B cell (primary cell): ENCODE results near the gene USP21. TPM values are rescaled to one million over a fixed set of nuclear protein-coding genes. Genes with fewer than 3 reads are reported as not detected.
A peak's percentile ranks its signal among the peaks of the same experiment; 100 is the strongest.

Experiments
- ATAC-seq: fragments of 200-7000 bp; cut with Tn5 transposase; one replicate; pipeline ENCODE4 v1.10.0; 2021; ENCODE audit warnings: low read depth, mild to moderate bottlenecking, moderate number of reproducible peaks, moderate library complexity
- CTCF ChIA-PET: fragments of 350-600 bp; sonication (Branson Sonifier 250); formaldehyde crosslinking; loops from one replicate; lab custom pipeline; 2021; ENCODE audit warnings: antibody characterized with exemption, inconsistent platforms; lab: Charles Lee
- POLR2A ChIA-PET: fragments of 350-600 bp; sonication (Branson Sonifier 250); formaldehyde crosslinking; loops from one replicate; lab custom pipeline; 2021; ENCODE audit warnings: antibody characterized with exemption; lab: Charles Lee
- DNase-seq: peaks from one replicate; pipeline ENCODE4 v3.0.0; 2013
- H2AFZ ChIP-seq: 2 replicates; pipeline ENCODE4 v1.6.1; 2012; ENCODE audit warnings: mild to moderate bottlenecking, low read depth, low read length; ENCODE audit not compliant: insufficient read depth, poor library complexity, severe bottlenecking
- H3K27ac ChIP-seq, 2 donors: 1 replicate in 1 of 2; 2 replicates in 1 of 2; pipeline ENCODE4 v1.5.1; 2012 to 2013; ENCODE audit warnings: low read length in 2 of 2, mild to moderate bottlenecking in 2 of 2, moderate library complexity in 1 of 2
- H3K27me3 ChIP-seq, 4 experiments: fragments of 200-600 bp in 1 of 4; sonication (generic) in 1 of 4; replicated peaks in 1 of 4; 1 replicate in 2 of 4; 2 replicates in 2 of 4; pipeline versions ENCODE4 v1.6.1 to v1.7.0; 2013 to 2016; ENCODE audit warnings: low read length in 3 of 4, mild to moderate bottlenecking in 2 of 4, mixed read lengths in 1 of 4, moderate library complexity in 1 of 4; ENCODE audit not compliant: insufficient read depth in 4 of 4, control insufficient read depth in 3 of 4; ENCODE audit errors: control extremely low read depth in 1 of 4
- H3K36me3 ChIP-seq, 2 experiments: replicated peaks in 1 of 2; 1 replicate in 1 of 2; 2 replicates in 1 of 2; pipeline versions ENCODE4 v1.6.1 to v1.7.1; 2013; ENCODE audit warnings: low read length in 1 of 2; ENCODE audit not compliant: insufficient read depth in 2 of 2, control insufficient read depth in 1 of 2; ENCODE audit errors: control extremely low read depth in 1 of 2, extremely low read depth in 1 of 2
- H3K4me1 ChIP-seq, 2 donors: fragments of 200-600 bp in 1 of 2; sonication (generic) in 1 of 2; 1 replicate in 1 of 2; 2 replicates in 1 of 2; pipeline versions ENCODE4 v1.5.1 to v1.6.1; 2013 to 2017; ENCODE audit warnings: low read length in 2 of 2; ENCODE audit not compliant: control insufficient read depth in 2 of 2, insufficient read depth in 2 of 2
- H3K4me2 ChIP-seq: replicated peaks from 2 replicates; pipeline ENCODE3; 2012; ENCODE audit warnings: mild to moderate bottlenecking, low read depth, low read length; ENCODE audit not compliant: poor library complexity, severe bottlenecking
- H3K4me3 ChIP-seq, 5 experiments: fragments of 200-600 bp in 1 of 5; sonication (generic) in 1 of 5; 1 replicate in 3 of 5; 2 replicates in 2 of 5; pipeline versions ENCODE4 v1.5.1 to v1.7.0; 2011 to 2016; ENCODE audit warnings: low read length in 4 of 5, mild to moderate bottlenecking in 4 of 5, low read depth in 2 of 5, control low read depth in 1 of 5, moderate library complexity in 1 of 5; ENCODE audit not compliant: insufficient read depth in 1 of 5; ENCODE audit errors: control extremely low read depth in 1 of 5, extremely low read depth in 1 of 5
- H3K79me2 ChIP-seq: fragments of 200-600 bp; sonication (generic); one replicate; pipeline ENCODE4 v1.6.0; 2016; ENCODE audit warnings: low read length; ENCODE audit not compliant: control insufficient read depth, insufficient read depth
- H3K9ac ChIP-seq: fragments of 200-600 bp; sonication (generic); 2 replicates; pipeline ENCODE4 v1.6.1; 2017; ENCODE audit warnings: mild to moderate bottlenecking, low read length, moderate library complexity
- H3K9me3 ChIP-seq, 3 donors: one replicate each; pipeline versions ENCODE4 v1.6.1 to v1.7.1; 2013; ENCODE audit warnings: low read length in 2 of 3; ENCODE audit not compliant: control insufficient read depth in 2 of 3, insufficient read depth in 1 of 3; ENCODE audit errors: control extremely low read depth in 1 of 3
- H4K20me1 ChIP-seq: 2 replicates; pipeline ENCODE4 v1.6.0; 2012; ENCODE audit warnings: mild to moderate bottlenecking, low read length; ENCODE audit not compliant: insufficient read depth, control insufficient read depth, poor library complexity, severe bottlenecking
- H3K27ac Mint-ChIP-seq: one replicate; pipeline ENCODE4 v1.8.0; 2021; ENCODE audit warnings: mixed read lengths
- H3K27me3 Mint-ChIP-seq: one replicate; pipeline ENCODE4 v1.8.0; 2021; ENCODE audit warnings: mixed read lengths
- H3K4me1 Mint-ChIP-seq: one replicate; pipeline ENCODE4 v1.8.0; 2021; ENCODE audit warnings: mixed read lengths
- H3K4me3 Mint-ChIP-seq: one replicate; pipeline ENCODE4 v1.8.0; 2021; ENCODE audit warnings: mixed read lengths
- H3K9me3 Mint-ChIP-seq: one replicate; pipeline ENCODE4 v1.8.0; 2022; ENCODE audit warnings: mixed read lengths; ENCODE audit not compliant: insufficient read depth
- CTCF ChIP-seq: fragments of 200-600 bp; IDR thresholded peaks from one replicate; pipeline ENCODE4 v1.8.0; 2022; ENCODE audit warnings: antibody characterized with exemption, mild to moderate bottlenecking
- EZH2 ChIP-seq: IDR thresholded peaks from 2 replicates; pipeline ENCODE4 v1.6.1; 2012; ENCODE audit warnings: borderline replicate concordance, low read depth, mild to moderate bottlenecking, moderate library complexity, low read length; ENCODE audit not compliant: insufficient read depth, poor library complexity, severe bottlenecking
- WGBS: methylation state at CpG from one replicate; pipeline ENCODE4 v1.1.5; 2013; ENCODE audit warnings: missing lambda C conversion rate; ENCODE audit not compliant: insufficient coverage; 5-methylcytosine and 5-hydroxymethylcytosine counted together
- intact Hi-C: fragments of 100-400 bp; cut with micrococcal nuclease; formaldehyde crosslinking; loops from one replicate; pipeline ENCODE4 v1.10.0; 2022
- polyA plus RNA-seq: library from polyadenylated mRNA; depleted of rRNA; stranded (reverse); fragments of >200 nt; gene quantifications from 2 replicates; pipeline ENCODE4 v1.2.3, GENCODE V29; 2012
- total RNA-seq, 2 donors: library from RNA; stranded (reverse); fragments of 120-200 nt in 1 of 2; gene quantifications; 1 replicate in 1 of 2; 2 replicates in 1 of 2; pipeline versions ENCODE4 v1.2.3 to v1.2.4, GENCODE V29; 2013 to 2022

The USP21 gene
- total and polyA plus RNA-seq, 2 donors (not counting 1 experiment from before 2014, with no cell fraction given): 53.3 to 81.6 TPM

- CTCF ChIA-PET: interaction anchor here (0.9 to 2.6 kb wide), 7 partner anchors 13 to 121 kb away, joined by 3 to 13 read pairs (median 5); partner anchors contain the start of genes DEDD, KLHDC9 and PPOX
- intact Hi-C loops: loop anchor here (1.0 to 2.0 kb wide), 5 partner anchors 14 to 73 kb away; partner anchors contain the start of genes DEDD, KLHDC9, PPOX and UFC1
- peak; percentile 84 for ATAC-seq
Observed at GRCh38 chr1:161117759-161118581, 41.3 kb upstream of the USP21 start, which contains the start of the genes NIT1 and PFDN2. NIT1 (plus strand) TSS chr1:161118105; CDS start chr1:161118177, 72 bp downstream. PFDN2 (minus strand) TSS chr1:161118037; CDS start chr1:161118026, 11 bp downstream.

More at GRCh38 chr1:161117759-161118581, 41.3 kb upstream of the USP21 start, which contains the start of the genes NIT1 and PFDN2:
- POLR2A ChIA-PET: interaction anchor here (1.0 to 1.4 kb wide), 7 partner anchors 13 to 97 kb away, joined by 3 to 12 read pairs (median 7); partner anchors contain the start of genes DEDD, F11R, KLHDC9 and TSTD1
- peak within 1 kb of the TSS; percentile 94 for H3K27ac Mint-ChIP-seq
- H3K9ac ChIP-seq: peak within 1 kb of the TSS; percentile 89
- H3K4me1 ChIP-seq: peaks cover 45 to 54% of the 10 kb centered on the region in 2 donors
- peak; percentile 90 for DNase-seq
- H3K27me3 Mint-ChIP-seq: no peaks in the 10 kb centered on the region
- H3K27ac ChIP-seq: peak within 1 kb of the TSS; percentile 86 to 89
- H3K4me1 Mint-ChIP-seq: peaks cover 78% of the 10 kb centered on the region
- H3K79me2 ChIP-seq: peaks cover 78% of the 10 kb centered on the region
- H3K4me3 ChIP-seq: peak within 1 kb of the TSS; percentile 71 to 98 (median 97)
- H3K27me3 ChIP-seq: no peaks in the 10 kb centered on the region
- peak within 1 kb of the TSS; percentile 81 for H3K4me2 ChIP-seq
- peaks cover 5 to 29% of the 10 kb centered on the region in 2 experiments for H3K36me3 ChIP-seq
- TF ChIP-seq EZH2: no peak
- TF ChIP-seq CTCF: no peak
- H3K4me3 Mint-ChIP-seq: peak within 1 kb of the TSS; percentile 97
- H3K9me3 Mint-ChIP-seq: no peaks in the 10 kb centered on the region
- WGBS: under 1% methylated on average over 57 of the region's 58 CpGs
- peak within 1 kb of the TSS; percentile 89 for H2AFZ ChIP-seq
- H4K20me1 ChIP-seq: peaks cover 12% of the 10 kb centered on the region
- no peaks in the 10 kb centered on the region for H3K9me3 ChIP-seq
